C4-2B (cell line): Measurements from ENCODE around the gene KIAA1755.

ENCODE experiments used
- ZFX ChIP-seq: fragments of 450-650 bp; IDR thresholded peaks from 2 replicates; pipeline ENCODE4 v1.6.1; 2017
- TF ChIP-seq, protein P1 (sequence below): fragments of 450-650 bp; conservative IDR thresholded peaks from 2 replicates; pipeline ENCODE4 v1.5.1; 2017; ENCODE audit warnings: mild to moderate bottlenecking

DNA sequence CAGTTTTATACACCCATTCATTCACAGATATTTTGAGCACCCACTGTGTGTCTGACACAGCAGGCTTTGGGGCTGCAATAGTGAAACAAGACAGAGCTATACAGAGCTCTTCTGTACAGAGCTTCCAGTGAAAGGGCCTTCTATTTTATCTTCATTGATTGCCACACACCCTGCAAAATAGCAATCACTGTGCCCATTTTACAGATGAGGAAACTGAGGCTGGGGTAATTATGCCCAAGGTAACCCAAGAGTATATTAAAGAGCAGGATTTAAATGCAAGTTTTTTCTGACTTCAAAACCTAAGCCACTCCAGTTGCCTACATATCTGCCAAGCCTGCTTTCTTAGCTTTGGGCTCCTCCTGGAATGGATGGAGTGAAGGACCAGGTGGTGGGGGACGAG, 47.9 kb upstream of the KIAA1755 start:
- TF ChIP-seq, protein P1, sequence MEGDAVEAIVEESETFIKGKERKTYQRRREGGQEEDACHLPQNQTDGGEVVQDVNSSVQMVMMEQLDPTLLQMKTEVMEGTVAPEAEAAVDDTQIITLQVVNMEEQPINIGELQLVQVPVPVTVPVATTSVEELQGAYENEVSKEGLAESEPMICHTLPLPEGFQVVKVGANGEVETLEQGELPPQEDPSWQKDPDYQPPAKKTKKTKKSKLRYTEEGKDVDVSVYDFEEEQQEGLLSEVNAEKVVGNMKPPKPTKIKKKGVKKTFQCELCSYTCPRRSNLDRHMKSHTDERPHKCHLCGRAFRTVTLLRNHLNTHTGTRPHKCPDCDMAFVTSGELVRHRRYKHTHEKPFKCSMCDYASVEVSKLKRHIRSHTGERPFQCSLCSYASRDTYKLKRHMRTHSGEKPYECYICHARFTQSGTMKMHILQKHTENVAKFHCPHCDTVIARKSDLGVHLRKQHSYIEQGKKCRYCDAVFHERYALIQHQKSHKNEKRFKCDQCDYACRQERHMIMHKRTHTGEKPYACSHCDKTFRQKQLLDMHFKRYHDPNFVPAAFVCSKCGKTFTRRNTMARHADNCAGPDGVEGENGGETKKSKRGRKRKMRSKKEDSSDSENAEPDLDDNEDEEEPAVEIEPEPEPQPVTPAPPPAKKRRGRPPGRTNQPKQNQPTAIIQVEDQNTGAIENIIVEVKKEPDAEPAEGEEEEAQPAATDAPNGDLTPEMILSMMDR = no peak
- TF ChIP-seq ZFX = no peak
